Fibroblast of skin of right quadriceps (primary cell): ENCODE data around the gene CRMP1.
"Not testable (repeated sequence)": the region's sequence is repeated elsewhere in the genome, so short reads cannot be mapped to it uniquely, and the experiment has no call there.

ENCODE experiments used
- DNase-seq: peaks from one replicate; pipeline ENCODE4 v3.0.0-alpha.2; 2013

Gene CRMP1

GRCh38 chr4:5852523-5853202, 40.2 kb downstream of the CRMP1 start:
- no peak for DNase-seq

- DNase-seq = no peak
Observed at GRCh38 chr4:5851637-5852301, 41.1 kb downstream of the CRMP1 start.

- DNase-seq = no peak
Observed at GRCh38 chr4:5845035-5845905, 47.6 kb downstream of the CRMP1 start.

- DNase-seq = no peak
Observed at GRCh38 chr4:5843573-5844530, 49.0 kb downstream of the CRMP1 start.

GRCh38 chr4:5842456-5842855, 50.4 kb downstream of the CRMP1 start:
- no peak for DNase-seq

- peak; percentile 27 for DNase-seq
Observed at GRCh38 chr4:5839751-5840674, 52.9 kb downstream of the CRMP1 start.

- DNase-seq = no peak
Observed at GRCh38 chr4:5839332-5839731, 53.6 kb downstream of the CRMP1 start.

GRCh38 chr4:5837483-5837882, 55.4 kb downstream of the CRMP1 start:
- not testable (repeated sequence) for DNase-seq

GRCh38 chr4:5836943-5837342, 55.9 kb downstream of the CRMP1 start:
- DNase-seq = no peak

- DNase-seq = no peak
Observed at GRCh38 chr4:5828005-5828391, 64.9 kb downstream of the CRMP1 start.

- DNase-seq = no peak
Observed at GRCh38 chr4:5827108-5828004, 65.5 kb downstream of the CRMP1 start.

- DNase-seq = no peak
Observed at GRCh38 chr4:5826437-5827107, 66.3 kb downstream of the CRMP1 start.

GRCh38 chr4:5825321-5826041, 67.4 kb downstream of the CRMP1 start:
- no peak for DNase-seq

- DNase-seq = peak; percentile 32
Observed at GRCh38 chr4:5824635-5825034, 68.3 kb downstream of the CRMP1 start.

- DNase-seq = no peak
Observed at GRCh38 chr4:5824227-5824626, 68.7 kb downstream of the CRMP1 start.

- no peak for DNase-seq
Observed at GRCh38 chr4:5823542-5824211, 69.2 kb downstream of the CRMP1 start.

- no peak for DNase-seq
Observed at GRCh38 chr4:5822619-5823018, 70.3 kb downstream of the CRMP1 start.

- no peak for DNase-seq
Observed at GRCh38 chr4:5821665-5822358, 71.1 kb downstream of the CRMP1 start.
